OCI-LY1 (cell line): ENCODE data around the gene CDK5R2.

Experiments used
- EZH2 ChIP-seq: fragments of 200-600 bp; sonication (generic), shearing (Covaris generic); IDR thresholded peaks from 2 replicates; pipeline ENCODE4 v1.8.0; 2017; ENCODE audit warnings: borderline replicate concordance, mixed run types, mild to moderate bottlenecking, antibody characterized with exemption, low read length, moderate library complexity, mixed read lengths
- TF ChIP-seq, protein P1 (sequence below): fragments of 200-600 bp; sonication (generic), shearing (Covaris generic); IDR thresholded peaks from 2 replicates; pipeline ENCODE4 v1.5.1; 2017; ENCODE audit warnings: mild to moderate bottlenecking, antibody characterized with exemption, low read length, moderate library complexity, mixed read lengths

GRCh38 chr2:218990612-218991011 lies 31.1 kb downstream of the CDK5R2 start:
- TF ChIP-seq, protein P1, sequence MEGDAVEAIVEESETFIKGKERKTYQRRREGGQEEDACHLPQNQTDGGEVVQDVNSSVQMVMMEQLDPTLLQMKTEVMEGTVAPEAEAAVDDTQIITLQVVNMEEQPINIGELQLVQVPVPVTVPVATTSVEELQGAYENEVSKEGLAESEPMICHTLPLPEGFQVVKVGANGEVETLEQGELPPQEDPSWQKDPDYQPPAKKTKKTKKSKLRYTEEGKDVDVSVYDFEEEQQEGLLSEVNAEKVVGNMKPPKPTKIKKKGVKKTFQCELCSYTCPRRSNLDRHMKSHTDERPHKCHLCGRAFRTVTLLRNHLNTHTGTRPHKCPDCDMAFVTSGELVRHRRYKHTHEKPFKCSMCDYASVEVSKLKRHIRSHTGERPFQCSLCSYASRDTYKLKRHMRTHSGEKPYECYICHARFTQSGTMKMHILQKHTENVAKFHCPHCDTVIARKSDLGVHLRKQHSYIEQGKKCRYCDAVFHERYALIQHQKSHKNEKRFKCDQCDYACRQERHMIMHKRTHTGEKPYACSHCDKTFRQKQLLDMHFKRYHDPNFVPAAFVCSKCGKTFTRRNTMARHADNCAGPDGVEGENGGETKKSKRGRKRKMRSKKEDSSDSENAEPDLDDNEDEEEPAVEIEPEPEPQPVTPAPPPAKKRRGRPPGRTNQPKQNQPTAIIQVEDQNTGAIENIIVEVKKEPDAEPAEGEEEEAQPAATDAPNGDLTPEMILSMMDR, result no peak
- TF ChIP-seq EZH2, result no peak
